Hepatocyte (in vitro differentiated cells): ENCODE measurements around the gene MYEOV. TPM values are rescaled to one million over a fixed set of nuclear protein-coding genes. Genes with fewer than 3 reads are reported as not detected.

ENCODE experiments used
- DNase-seq: peaks from one replicate; pipeline ENCODE4 v3.0.0-alpha.2; 2016; ENCODE audit warnings: low spot score
- H2AFZ ChIP-seq: fragments of 200-600 bp; sonication (generic); 2 replicates; pipeline ENCODE4 v1.6.0; 2016; ENCODE audit warnings: antibody characterized with exemption, mild to moderate bottlenecking
- H3K27ac ChIP-seq: fragments of 200-600 bp; sonication (generic); 2 replicates; pipeline ENCODE4 v1.5.1; 2016; ENCODE audit warnings: mild to moderate bottlenecking
- H3K27me3 ChIP-seq: fragments of 200-600 bp; sonication (generic); 2 replicates; pipeline ENCODE4 v1.6.1; 2016
- H3K36me3 ChIP-seq: fragments of 200-600 bp; sonication (generic); replicated peaks from 2 replicates; pipeline ENCODE4 v1.5.1; 2016; ENCODE audit warnings: low read depth; ENCODE audit not compliant: insufficient read depth
- H3K4me1 ChIP-seq: fragments of 200-600 bp; sonication (generic); 2 replicates; pipeline ENCODE4 v1.5.1; 2016; ENCODE audit warnings: mild to moderate bottlenecking, moderate library complexity; ENCODE audit not compliant: insufficient read depth
- H3K4me2 ChIP-seq: fragments of 200-600 bp; sonication (generic); 2 replicates; pipeline ENCODE4 v1.6.0; 2016
- H3K4me3 ChIP-seq: fragments of 200-600 bp; sonication (generic); 2 replicates; pipeline ENCODE4 v1.5.1; 2016; ENCODE audit warnings: mild to moderate bottlenecking
- H3K79me2 ChIP-seq: fragments of 200-600 bp; sonication (generic); 2 replicates; pipeline ENCODE4 v1.6.0; 2017; ENCODE audit warnings: mild to moderate bottlenecking
- H3K9me2 ChIP-seq: fragments of 200-600 bp; sonication (generic); replicated peaks from 2 replicates; pipeline ENCODE4 v1.6.0; 2017; ENCODE audit warnings: mild to moderate bottlenecking; ENCODE audit not compliant: insufficient read depth
- H3K9me3 ChIP-seq: fragments of 200-600 bp; sonication (generic); 2 replicates; pipeline ENCODE4 v1.5.1; 2016; ENCODE audit warnings: low read depth, mild to moderate bottlenecking
- H4K20me1 ChIP-seq: fragments of 200-600 bp; sonication (generic); 2 replicates; pipeline ENCODE4 v1.6.0; 2016; ENCODE audit warnings: mild to moderate bottlenecking; ENCODE audit not compliant: insufficient read depth, poor library complexity, severe bottlenecking
- EZH2 ChIP-seq: fragments of 200-600 bp; sonication (generic); IDR thresholded peaks from 2 replicates; pipeline ENCODE4 v1.6.1; 2016; ENCODE audit warnings: antibody characterized with exemption, mild to moderate bottlenecking, borderline replicate concordance
- EZH2phosphoT487 ChIP-seq: fragments of 200-600 bp; sonication (generic); IDR thresholded peaks from one replicate; pipeline ENCODE4 v1.6.1; 2018; ENCODE audit warnings: antibody characterized with exemption, mild to moderate bottlenecking, low read depth, moderate library complexity; ENCODE audit not compliant: unreplicated experiment, severe bottlenecking
- WGBS: methylation state at CpG from one replicate; pipeline ENCODE4 v1.1.6; 2016; ENCODE audit warnings: low lambda C conversion rate; ENCODE audit errors: missing lambda C conversion rate; 5-methylcytosine and 5-hydroxymethylcytosine counted together
- polyA plus RNA-seq: library from polyadenylated mRNA; unstranded; fragments of >200 nt; fragmentation: Nextera tagmentation; extraction: Ambion mirVana; gene quantifications from 2 replicates; pipeline ENCODE4 v1.2.1, GENCODE V29; 2016
- total RNA-seq: library from RNA; depleted of rRNA; stranded (reverse); fragments of >200 nt; gene quantifications from 2 replicates; pipeline ENCODE4 v1.2.3, GENCODE V29; 2014
- TF ChIP-seq, protein P1 (sequence below): fragments of 200-600 bp; sonication (generic); IDR thresholded peaks from 2 replicates; pipeline ENCODE4 v1.5.1; 2016; ENCODE audit warnings: antibody characterized with exemption, mild to moderate bottlenecking; ENCODE audit not compliant: poor library complexity

MYEOV gene
- total and polyA plus RNA-seq, 2 experiments from 2014 or later, result not detected

DNA sequence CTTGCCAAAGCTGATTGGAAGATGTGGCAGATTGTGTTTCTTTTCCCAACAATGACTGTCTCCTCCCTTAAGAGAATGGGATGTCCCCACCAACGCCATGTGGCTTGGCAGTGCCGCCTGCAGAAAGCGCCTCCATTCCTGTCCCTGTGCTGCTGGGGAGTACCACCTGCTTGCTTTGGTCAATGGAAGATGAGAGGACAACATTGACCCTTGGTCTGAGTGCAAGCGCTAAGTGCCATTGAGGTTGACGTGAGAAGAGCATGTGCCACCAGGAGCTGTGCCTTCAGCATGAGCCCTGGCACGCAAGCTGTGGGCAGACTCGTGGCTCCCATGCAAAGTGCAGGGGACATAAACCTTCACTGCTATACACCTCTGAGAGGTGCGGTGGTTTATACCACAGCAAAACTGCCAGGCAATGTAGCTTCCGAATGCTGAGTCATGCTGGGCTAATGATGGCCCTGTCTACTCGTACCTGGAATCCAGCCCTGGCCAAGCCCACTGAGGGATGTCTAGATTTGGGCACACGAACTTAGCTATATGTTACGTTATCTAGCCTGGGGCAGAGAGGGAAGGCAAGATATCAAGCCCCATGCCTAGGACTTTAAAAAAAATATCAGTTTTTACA, 41.9 kb downstream of the MYEOV start:
- no peak for DNase-seq
- 92% methylated on average over 12 of the region's 12 CpGs for WGBS
- H3K79me2 ChIP-seq, result no peaks in the 10 kb centered on the region

DNA sequence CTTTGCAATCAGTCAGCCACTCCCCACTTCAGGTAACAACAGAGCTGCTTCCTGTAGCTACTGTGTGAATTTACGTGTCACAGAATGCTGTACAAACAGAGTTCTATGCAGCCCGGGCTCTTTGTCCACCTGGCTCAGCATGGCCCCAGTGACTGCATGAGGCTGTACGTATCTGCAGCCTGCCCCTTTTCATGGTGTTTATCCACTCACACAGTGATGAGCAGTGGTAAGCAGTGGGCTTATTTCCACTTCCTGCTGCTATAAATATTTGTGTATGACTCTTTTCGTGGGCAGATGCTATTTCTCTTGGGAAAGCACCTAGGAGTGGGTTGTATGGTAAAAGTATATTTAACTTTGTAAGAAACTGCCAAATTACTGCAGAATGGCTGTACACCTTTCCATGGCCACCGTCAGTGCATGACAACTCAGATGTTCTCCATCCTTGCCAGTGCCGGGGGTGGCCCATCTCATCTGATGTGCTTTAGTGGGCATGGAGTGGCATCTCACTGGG, 43.3 kb downstream of the MYEOV start:
- H3K27ac ChIP-seq, result peak overlapping the region; percentile 54
- H3K79me2 ChIP-seq, result no peaks in the 10 kb centered on the region
- peak; percentile 58 for DNase-seq

More for the DNA sequence above, 41.9 kb downstream of the MYEOV start:
- no peak overlapping the region for H2AFZ ChIP-seq
- H3K4me1 ChIP-seq, result peaks cover 6% of the 10 kb centered on the region
- H3K4me3 ChIP-seq, result no peak overlapping the region
- no peaks in the 10 kb centered on the region for H3K27me3 ChIP-seq
- H3K27ac ChIP-seq, result no peak overlapping the region
- no peaks in the 10 kb centered on the region for H3K9me3 ChIP-seq
- H3K9me2 ChIP-seq, result no peaks in the 10 kb centered on the region
- H3K4me2 ChIP-seq, result no peak overlapping the region
- no peak for TF ChIP-seq EZH2phosphoT487
- TF ChIP-seq EZH2, result no peak
- TF ChIP-seq, protein P1, sequence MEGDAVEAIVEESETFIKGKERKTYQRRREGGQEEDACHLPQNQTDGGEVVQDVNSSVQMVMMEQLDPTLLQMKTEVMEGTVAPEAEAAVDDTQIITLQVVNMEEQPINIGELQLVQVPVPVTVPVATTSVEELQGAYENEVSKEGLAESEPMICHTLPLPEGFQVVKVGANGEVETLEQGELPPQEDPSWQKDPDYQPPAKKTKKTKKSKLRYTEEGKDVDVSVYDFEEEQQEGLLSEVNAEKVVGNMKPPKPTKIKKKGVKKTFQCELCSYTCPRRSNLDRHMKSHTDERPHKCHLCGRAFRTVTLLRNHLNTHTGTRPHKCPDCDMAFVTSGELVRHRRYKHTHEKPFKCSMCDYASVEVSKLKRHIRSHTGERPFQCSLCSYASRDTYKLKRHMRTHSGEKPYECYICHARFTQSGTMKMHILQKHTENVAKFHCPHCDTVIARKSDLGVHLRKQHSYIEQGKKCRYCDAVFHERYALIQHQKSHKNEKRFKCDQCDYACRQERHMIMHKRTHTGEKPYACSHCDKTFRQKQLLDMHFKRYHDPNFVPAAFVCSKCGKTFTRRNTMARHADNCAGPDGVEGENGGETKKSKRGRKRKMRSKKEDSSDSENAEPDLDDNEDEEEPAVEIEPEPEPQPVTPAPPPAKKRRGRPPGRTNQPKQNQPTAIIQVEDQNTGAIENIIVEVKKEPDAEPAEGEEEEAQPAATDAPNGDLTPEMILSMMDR, result no peak
- no peaks in the 10 kb centered on the region for H3K36me3 ChIP-seq
- H4K20me1 ChIP-seq, result no peaks in the 10 kb centered on the region

DNA sequence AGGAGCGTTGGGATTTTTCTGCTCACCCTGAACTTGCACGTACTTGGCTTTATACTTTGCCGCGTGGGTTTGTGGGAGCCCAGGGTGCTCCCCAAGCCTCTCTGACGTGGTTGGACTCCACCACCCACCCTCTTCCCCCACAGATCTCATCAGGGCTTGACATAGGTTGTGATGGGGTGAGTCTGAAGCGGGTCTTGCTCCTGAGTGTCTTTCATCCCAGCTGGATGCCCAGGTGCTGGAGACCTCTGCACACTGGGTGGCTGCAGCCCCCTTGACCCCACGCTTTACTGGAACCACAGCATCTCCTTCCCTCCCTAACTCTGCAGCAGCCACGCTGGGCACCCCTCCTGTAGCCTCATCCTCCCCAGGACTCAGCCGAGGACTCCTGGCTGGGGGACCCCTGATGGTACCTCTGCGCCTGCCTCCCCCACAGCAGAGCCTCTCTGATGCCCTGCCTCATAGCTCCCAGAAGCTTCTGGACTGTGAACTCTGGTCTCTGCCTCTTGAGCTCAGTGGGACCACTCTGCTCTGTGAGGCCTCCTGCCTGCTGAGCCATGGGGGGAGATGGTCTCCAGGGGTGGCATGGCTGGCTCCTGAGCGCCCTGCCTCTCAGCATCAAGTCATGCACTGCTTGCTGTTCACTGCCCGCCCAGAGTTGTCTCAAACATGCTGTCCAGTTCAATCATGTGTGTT, 45.2 kb downstream of the MYEOV start:
- no peak for DNase-seq
- 96% methylated on average over 12 of the region's 12 CpGs for WGBS
- Histone ChIP-seq H3K27me3 (no peaks in the 10 kb centered on the region), H3K9me2 (no peaks in the 10 kb centered on the region), H3K4me2 (no peak overlapping the region), H4K20me1 (no peaks in the 10 kb centered on the region), H3K36me3 (no peaks in the 10 kb centered on the region), H3K27ac (no peak overlapping the region), H3K9me3 (no peaks in the 10 kb centered on the region), H3K4me1 (peaks cover 6% of the 10 kb centered on the region), H2AFZ (no peak overlapping the region), H3K4me3 (no peak overlapping the region), H3K79me2 (no peaks in the 10 kb centered on the region)
- no peak for TF ChIP-seq EZH2
- TF ChIP-seq EZH2phosphoT487, result no peak
- TF ChIP-seq, protein P1, result no peak

More for the DNA sequence above, 43.3 kb downstream of the MYEOV start:
- Histone ChIP-seq H4K20me1 (no peaks in the 10 kb centered on the region), H3K4me3 (no peak overlapping the region), H3K4me1 (peaks cover 6% of the 10 kb centered on the region), H3K27me3 (no peaks in the 10 kb centered on the region), H2AFZ (no peak overlapping the region), H3K36me3 (no peaks in the 10 kb centered on the region), H3K9me2 (no peaks in the 10 kb centered on the region), H3K4me2 (no peak overlapping the region), H3K9me3 (no peaks in the 10 kb centered on the region)
- TF ChIP-seq, protein P1, result no peak
- TF ChIP-seq EZH2, result no peak
- no peak for TF ChIP-seq EZH2phosphoT487
- 43% methylated on average over 6 of the region's 6 CpGs for WGBS
